GM19023 (cell line): ENCODE data around the gene STAC3.
A peak's percentile ranks its signal among the peaks of the same experiment; 100 is the strongest.

Experiments used
- ATAC-seq: cut with Tn5 transposase; IDR thresholded peaks from one replicate; pipeline ENCODE4 v1.9.1; 2021; ENCODE audit warnings: mild to moderate bottlenecking, moderate library complexity; ENCODE audit not compliant: unreplicated experiment

The STAC3 gene

DNA sequence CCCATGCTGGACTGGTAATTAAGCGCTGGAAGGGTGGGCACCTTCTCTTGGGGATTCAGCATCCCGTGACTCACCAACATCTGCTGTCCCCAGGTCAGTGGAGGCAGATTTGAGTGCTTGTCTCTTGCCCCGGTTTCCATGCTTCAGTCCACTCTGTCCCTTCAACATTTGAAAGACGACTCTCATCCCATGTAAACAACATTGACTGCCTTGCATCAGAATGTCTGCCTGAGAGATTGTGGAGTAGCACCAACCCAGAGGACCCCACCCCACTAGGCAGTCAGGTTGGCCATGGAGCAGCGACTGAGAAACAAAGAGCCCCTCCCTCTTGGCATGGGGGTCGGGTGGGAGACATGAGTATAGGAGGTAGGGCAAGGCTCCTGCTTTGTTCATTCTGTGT, 4.9 kb upstream of the STAC3 start:
- ATAC-seq = no peak

DNA sequence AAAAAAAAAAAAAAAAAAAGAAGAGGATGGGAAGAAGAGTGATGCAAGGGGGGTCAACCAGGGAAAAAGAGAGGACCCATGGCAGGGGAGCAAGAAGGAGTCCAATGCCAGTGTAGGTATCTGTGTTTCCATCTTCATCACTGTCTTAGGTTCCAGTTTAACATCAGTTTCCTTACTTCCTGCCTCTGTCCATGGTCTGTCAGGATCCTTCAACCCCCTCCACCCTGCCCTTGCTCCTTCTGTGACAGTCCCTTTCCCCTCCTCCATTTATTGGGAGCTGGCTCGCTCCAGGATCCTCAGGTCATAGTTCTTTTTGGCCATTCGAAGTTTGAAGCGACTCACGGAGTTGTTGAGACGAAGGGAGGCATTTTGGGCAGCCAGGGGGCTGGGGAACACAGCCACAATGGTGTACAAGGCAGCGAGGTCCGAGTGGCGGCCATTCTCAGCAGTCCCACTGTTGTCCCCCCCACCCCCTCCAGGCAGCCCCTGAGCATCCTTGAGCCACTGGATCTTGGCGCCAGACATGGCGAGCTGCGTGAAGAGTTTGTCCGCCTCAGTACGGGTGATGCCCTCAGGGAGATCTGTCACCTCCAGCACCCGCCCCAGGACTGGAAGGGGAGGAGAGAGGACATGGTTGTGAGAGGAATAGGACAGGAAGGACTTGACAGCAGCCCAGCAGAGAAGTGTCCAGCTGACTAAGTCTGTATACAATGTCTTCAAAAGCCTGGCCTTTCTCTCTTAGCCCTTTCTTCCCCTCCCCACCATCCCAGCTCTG, 3.7 kb upstream of the STAC3 start:
- no peak for ATAC-seq

DNA sequence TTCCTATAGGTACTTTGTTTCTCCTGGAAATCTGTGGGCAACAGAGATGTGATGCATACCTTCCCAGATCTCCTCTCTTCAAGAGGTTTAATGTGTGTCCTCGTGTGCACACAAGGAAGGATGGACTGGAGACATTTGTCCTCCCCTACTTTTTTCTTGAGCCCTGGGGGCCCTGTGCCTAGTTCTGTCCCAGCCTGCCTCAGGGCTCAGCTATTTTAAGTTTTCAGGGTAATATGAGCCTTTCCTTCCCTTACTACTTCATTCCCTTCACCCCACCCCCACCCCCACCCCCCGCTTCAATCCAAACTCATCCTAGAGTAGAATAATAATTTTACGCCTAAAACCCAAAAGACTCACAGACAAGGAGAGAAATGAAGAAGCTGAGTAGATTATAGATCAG, 446 bp downstream of the STAC3 start:
- no peak for ATAC-seq

DNA sequence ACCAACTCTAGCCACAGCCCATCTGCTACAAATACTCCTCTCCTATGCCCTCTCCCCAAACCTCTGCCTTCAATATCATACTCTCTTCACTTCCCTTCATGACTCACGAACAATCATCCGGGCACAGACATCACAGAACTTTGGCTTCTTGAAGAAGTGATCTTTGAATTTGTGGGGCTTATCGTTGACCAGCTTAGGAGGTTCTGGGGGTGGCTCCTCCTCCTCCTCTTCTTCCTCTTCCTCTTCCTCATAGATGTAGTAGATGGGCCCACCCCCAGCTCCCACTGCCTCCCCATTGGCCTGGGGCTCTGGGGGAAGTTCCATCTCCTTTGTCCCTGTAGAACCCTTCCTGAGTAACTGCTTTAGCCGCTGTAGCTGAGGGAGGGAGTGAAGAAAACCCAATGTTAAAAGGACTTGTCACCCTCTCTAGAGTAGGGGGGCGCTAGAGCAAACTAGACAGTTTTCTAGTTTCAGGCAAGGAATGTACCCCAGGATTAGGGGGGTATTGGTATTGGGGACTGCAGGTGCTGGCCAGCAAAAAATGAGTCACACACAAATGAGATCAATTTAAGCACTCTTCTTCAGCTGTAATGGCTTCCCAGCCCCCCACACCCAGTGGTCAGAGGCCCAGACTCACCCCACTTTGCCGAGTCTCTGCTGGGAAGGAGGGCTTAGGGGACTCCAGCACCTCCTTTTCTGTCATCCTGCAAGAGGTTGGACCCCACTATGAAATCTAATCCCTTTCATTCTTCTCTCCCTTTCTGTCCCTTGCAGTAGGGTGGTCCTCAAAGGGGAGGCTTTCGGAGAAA, 1.8 kb downstream of the STAC3 start:
- no peak for ATAC-seq

DNA sequence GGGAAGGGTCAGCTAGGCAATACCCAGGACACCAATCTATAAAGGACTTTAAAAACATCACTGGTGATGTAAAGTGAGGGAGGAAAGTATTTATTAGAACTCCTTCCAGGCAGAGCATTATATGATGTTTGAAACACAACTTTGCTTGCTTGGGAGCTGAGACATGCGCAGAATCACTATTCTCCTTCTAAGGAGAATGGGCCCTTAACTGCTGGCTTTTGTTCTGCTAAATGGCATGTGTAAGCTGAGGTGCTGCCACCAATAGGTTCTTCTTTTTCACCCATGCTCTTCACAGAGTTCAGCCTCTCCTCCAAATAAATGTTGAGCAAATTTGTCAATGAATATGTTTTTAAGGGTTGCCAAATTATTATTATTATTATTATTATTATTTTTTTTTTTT, 3.9 kb downstream of the STAC3 start:
- no peak for ATAC-seq

DNA sequence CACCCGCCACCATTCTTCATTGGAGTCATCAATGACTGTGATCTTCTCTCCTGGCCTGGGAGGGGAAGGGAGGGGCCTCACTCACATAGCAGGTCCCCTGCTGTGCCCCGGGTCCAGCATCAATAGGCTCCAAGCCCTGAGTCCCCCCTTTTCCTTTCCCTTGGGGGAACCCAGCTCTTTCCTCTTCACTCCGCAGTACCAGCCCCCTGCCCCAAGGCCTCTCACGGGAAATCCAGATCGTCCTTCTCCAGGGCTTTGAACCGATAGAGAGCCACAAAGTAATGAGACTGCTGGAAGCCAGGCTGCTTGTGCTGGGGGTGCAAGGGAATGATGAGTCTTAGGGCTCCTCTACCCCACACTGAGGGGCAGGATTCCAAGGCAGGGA, 6.7 kb downstream of the STAC3 start:
- no peak for ATAC-seq

DNA sequence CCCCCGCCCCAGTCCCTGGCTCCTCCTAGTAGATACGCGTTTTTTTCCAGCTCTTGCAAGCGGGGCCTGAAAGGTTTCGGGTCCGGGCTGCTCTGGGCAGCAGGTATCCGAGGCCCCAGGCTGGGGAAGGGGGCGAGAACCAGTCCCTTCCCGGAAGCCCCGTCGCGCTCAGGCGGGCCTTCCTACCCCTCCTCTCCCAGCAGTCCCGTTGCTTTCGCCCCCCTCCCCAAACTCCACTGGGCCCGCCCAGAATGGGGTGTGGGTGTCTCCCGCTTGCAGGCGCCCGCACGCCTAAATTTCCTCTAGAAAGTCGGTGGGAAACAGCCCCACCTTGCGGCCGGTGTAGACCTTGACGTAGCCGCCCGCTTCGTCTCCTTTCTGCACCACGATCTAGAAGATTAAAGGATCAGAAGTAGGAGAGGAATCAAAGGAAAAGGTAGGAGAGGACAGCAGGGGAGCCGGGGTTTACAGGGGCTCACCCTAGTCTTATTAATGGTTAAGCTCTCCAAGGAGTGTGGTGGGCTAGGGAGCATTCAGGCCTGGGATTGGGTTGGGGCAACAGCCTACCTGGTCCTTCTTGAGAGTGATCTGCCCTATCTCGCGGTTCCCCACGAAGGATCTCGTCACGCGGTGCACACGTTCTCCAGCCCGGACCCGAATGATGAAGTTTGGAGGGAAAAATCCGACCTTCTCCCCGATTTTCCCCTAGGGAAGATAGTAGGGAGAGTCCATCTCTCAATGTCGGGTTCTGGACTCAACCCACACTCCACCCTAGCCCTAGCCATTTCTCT, 7.3 kb downstream of the STAC3 start:
- no peak for ATAC-seq

DNA sequence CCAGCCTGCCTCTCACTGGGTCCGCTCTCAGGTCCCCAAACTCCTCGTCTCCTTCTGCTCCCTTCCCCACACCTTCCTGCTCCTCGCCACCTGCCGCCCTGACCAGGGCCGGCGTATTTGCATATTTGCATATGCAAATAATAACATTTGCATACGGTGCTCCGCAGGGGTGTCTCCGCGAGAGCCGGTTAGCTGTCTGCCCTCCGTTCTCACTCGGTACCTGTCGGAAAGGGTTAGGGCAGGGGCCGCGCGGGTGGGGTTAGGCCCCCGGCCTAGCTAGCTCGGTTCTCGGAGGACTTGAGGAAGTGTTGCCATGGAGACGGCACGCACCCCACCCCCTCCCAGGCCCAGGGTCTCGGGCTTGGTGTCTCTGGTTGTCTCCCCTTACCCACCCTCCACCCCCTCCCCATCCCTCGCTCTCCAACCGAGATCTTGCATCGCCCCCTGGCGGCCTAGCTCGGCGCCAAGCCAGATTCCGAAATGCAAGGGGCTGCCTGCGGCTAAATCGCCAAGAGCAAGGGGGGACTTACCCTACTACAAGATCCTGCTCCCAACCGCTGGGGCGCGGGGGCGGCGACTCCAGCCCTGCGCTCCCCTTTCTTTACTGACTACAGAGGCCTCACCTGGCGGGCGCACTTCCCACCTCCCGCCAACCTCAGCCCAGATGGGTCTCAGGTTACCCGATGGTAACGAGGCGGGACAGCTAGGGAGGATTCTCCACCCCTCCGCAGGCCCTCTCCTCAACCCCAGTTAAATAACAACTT, 8.1 kb downstream of the STAC3 start:
- ATAC-seq = no peak

DNA sequence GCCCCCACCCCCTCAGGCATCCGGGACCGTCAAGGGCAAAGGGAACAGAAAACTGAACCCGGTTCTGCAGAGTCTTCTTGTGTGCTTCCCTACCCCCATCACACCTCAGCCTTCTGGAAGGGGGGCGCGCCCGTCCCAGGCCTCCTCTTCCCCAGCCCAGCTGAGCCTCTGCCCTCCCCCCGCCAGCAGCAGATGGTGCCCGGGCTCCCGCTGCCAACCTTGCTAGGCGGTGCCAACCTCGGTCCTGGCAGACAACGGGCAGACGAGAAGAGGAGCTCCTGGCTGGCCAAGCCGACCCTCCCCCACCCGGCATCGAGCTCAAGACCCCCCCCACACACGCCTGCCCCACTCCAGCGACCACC, 8.7 kb downstream of the STAC3 start:
- ATAC-seq = no peak

DNA sequence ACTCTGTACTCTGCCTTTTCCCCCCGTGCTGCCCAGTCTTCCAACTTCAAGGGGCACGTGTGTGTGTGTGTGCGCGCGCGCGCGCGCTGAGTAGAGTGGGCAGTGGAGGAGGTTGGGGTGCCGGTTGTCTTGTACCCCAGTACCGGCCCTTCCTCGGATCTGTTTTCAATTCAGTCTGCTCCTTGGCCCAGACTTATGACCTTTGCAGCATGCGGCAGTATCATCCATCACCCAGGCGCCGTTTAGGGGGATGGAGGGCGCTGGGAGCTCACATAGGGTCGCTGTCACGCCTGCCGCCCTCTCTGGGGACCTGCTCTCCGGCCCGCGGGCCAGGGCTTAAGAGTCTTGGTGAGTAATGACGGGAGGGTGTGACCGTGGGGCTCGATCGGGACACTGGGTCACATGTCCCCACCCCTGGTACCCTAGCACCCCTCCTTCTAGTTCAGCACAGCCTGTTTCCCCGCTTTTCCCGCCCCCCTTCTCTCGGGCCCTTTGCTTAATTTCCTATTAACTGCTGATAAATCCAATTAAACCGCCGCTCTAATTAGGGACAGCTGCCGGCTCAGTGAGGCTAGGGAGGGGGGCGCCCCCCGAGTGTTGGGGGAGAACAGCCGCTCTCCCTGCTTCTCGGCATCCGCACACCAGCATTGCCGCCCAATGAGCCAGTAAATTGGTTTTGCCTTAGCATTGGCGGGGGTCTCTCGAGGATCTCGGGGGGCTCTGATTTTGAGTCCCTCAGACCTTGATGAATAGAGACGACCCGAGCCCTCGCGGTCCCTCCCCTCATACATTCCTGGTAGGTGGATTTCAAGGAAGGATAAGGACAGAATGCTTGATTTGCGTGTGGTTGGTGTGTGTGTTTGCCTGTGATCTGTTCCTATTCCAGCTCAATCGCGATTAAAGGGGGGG, 9.3 kb downstream of the STAC3 start:
- ATAC-seq = no peak

DNA sequence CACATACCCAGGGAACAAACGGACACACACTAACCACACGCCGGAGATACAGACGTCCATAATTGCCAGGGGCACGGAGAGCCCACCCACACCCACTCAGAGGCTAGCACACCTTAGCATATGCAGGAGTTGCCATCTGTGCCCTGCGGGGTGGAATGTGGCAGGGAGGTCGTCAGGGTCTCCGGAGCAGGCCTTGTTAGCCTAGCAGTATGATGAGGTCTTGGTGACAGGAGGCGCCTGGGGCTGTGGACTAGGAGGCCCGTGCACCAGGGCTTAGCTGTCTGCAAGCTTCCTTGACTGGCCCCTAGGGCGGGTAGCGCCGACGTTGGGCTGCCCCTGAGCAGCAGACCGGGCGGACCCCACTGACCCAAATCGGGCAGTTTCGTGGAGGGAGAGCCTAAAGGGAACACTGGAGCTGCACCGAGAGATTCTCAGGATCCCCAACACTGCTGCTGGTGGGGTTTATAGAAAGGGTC, 10.0 kb downstream of the STAC3 start:
- ATAC-seq = no peak

DNA sequence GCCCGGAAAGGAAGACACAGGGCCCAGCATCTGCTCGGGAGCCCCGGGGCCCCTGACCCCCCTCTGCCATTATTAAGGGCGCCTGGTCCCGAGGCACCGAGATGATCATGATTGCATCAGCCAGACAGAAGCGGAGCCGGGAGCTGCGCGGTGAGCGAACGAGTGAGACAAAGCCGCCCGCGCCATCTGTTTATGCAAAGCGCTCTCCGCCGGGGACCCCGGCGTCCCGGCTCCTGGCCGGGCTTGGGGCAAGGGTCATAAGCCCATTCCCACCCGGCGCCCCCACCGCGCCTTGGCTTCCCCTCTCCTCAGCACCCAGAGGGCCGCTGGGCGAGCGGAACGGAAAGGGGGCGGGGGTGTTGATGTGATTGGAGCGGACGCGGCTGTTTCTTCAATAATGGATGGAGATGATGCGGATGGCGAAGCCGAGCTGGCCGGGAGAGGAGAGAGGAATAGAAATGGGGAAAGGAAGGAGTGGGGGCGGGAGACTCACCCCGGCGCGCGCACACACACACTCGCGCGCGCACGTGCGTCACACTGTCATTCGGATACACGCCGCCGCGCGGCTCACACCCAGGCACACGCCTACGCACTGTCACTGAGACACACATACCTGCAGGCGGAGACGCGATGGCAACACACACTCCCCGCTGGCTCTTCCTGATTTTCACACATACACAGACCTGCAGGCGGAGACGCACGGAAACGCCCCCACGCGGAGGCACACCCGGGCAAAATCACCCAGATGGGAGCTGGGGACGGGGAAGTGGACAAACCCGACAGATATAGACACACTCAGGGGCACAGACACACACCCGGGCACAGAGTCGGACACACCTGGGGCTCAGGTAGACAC, 10.7 kb downstream of the STAC3 start:
- ATAC-seq = no peak

DNA sequence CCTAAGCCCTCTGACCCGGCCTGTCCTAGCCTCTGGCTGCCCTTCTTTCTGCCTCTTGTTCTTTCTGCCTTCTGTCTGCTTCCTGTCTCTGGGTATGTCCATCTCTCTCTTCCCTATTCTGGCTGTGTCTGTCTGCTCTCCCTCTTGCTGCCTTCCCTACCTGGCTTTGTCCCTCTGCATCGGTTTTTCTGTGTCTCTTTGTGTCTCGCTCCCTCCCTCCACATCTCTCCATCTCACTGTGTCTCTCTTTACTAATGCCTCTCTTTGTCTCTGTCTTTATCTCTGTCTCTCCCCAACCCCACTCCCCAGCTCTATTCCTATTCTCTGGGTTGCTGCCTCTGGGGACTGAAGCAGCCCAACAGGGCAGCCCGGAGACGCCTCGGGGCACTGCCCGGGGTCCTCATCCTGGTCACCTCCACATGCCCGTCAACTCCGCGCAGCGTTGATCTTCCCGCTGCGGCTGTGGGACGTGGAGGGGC, 11.4 kb downstream of the STAC3 start:
- ATAC-seq = no peak

DNA sequence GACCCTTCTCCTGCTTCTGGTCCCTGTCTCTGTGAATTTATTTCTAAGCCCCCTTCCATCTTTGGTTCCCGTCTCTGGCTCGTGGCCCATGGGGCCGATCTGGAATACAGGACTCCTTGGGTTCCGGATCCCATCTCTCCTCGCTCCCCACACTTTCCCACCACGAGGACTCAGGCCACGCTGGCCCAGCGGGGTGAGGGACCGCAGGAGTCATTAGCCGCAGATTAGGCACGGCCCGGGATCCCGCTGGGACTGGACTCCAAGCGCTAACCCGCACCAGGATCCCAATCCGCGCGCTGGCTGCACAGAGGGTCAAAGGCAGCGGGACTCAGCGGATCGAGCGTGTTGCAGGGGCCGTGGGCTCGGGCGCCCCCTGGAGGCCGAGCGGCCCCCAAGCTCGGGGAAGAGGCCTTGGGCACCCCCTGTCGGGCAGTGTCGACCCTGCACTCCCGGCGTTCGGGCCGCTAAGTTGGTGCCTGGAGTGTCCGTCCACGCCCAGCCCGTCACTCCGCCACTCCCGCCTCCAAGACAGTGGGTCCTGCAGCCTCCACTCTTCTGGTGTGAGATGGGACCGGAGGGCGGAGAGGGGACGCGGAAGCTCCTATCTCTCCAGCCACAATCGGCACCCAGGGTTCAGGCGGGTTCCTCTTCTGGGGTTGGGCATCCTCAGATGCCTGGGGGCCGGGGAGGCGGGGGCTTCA, 12.0 kb downstream of the STAC3 start:
- ATAC-seq = peak; percentile 52

DNA sequence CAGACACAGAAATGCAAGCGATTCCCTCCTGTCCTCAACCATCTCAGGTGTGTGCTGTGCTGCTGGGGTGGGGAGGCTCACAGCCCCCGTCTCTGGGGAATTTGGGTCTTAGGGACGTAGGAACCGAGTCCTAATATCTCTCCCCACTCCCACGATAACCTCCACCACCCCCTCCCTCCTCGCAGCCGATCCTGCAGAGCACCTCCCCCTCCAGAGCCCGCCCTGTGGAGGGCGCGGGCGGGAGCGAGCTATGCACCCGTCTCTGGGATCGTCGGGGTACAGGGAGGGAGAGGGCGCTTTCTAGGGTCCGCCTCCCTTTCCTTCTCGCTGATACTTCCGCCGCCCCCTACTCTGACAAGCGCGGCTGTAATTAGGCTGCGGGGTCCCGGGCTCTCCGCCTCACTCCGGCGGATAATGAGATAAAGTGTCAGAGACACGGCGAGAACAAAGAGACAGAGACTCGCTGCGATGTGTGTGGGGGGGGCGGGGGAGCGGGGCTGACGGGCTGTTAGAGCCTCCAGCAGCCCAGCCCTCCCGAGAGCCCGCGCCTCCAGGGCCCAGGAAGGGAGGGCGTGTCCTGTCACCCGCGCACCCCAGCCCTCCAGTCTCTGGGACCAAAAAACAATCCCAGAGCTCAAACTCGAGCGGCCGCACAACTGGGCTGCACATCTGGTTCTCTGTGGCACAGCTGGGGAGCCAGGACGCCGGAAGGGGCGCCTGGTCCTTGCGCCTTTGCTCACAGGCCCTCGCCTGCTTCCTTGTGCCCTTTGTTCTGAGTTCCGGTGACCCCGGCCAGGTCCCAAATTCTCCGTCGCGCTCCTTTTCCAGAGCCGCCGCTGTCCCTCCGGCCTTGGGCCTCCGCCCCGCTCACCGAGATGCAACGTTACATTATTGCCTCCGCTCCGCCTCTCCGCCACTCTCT, 12.8 kb downstream of the STAC3 start:
- ATAC-seq = no peak

DNA sequence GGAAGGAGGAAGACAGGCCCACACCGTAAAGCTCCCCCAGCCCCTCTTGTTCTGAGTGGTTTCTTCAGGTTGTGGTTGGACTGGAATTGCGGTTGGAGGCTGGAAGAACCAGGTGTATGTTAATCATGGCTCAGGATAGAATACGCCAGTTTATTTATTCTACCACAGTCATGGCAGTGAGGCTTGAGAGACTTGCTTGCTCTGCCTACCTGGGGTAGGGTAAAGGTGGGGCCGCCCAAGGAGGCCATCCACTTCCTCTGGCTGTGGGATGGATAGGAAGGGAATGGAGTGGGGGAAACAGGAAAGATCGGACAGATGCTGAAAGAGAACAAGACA, 13.4 kb downstream of the STAC3 start:
- ATAC-seq = no peak

DNA sequence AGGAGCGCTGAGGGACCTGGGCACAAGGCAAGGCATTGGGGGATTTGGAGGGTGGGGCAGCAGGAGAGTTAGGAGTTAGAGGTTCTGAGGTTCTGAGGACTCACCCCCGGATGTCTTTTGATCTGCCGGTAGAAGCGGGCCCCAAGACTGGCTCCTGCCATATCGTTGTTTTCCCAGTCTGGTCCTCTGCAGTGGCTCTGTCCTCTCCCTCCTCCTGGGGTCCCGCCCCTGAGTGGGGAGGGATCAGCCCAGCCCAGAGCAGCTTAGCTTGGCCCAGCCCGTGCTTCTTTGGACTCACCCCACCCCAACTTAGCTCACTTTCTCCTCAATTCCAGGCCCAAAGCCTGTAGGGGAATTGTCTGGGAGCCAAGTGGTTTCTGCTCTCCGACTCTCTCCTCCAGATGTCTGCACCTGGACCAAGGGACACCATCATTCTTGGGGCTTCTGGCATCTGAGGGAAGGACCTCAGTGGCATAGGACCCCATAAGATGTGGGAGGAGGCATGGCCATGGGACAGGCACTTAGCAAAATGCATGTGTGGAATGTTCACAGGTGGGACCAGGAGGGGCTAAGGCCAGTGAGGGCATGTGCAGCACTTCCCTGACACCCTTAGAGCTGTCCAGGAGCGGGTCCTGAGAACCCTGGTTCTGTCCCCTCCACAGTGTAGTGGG, 13.9 kb downstream of the STAC3 start:
- ATAC-seq = no peak
